Measurements from ENCODE around the gene EXOC3L4.

DNA sequence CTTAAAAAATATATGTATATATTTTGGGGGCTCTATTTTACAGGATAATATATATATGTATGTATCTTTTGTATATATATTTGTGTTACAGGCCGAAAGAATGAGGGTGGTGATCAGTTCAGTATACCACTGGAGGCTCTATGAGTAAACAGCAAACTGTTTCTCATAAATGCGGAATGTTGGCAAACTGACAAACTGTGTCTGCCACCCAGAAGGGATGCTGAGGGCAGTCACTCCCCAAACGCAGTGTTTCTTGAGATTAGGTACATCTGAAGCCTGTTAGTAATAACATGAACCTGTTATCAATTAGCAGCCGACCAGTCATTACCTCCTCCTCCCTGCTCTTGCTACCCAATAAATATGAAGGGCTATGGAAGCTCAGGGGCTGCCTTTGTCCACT lies 49.6 kb downstream of the EXOC3L4 start:
- TF ChIP-seq, protein P1, sequence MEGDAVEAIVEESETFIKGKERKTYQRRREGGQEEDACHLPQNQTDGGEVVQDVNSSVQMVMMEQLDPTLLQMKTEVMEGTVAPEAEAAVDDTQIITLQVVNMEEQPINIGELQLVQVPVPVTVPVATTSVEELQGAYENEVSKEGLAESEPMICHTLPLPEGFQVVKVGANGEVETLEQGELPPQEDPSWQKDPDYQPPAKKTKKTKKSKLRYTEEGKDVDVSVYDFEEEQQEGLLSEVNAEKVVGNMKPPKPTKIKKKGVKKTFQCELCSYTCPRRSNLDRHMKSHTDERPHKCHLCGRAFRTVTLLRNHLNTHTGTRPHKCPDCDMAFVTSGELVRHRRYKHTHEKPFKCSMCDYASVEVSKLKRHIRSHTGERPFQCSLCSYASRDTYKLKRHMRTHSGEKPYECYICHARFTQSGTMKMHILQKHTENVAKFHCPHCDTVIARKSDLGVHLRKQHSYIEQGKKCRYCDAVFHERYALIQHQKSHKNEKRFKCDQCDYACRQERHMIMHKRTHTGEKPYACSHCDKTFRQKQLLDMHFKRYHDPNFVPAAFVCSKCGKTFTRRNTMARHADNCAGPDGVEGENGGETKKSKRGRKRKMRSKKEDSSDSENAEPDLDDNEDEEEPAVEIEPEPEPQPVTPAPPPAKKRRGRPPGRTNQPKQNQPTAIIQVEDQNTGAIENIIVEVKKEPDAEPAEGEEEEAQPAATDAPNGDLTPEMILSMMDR (IDR thresholded peaks at IDR 0.05) = no peak
- TF ChIP-seq POLR2A (IDR thresholded peaks at IDR 0.05) = no peak
- no peak for TF ChIP-seq EP300 (IDR thresholded peaks at IDR 0.05)

Measured in ovary (tissue), 3 donors.